ENCODE results near the gene PRKCE.

The PRKCE gene

DNA sequence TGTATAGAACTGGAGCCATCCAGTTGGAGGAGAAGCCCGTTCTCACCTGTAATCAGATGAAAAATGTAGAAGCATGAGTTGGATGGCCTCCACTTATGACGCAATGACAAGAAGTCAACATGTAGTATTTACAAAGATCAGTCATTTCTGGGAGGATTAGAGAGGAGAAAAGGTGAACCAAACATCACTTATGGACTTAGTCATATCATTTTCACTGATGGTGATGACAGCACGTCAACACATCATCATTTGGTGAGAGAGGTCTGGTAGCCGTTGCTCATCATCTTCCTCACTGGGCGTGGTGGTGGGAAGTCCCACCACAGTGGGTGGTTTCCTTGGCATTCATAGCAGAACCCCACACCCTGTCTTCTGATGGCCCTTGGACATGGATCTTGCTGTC, 381.5 kb downstream of the PRKCE start:
- DNase-seq = no peak

DNA sequence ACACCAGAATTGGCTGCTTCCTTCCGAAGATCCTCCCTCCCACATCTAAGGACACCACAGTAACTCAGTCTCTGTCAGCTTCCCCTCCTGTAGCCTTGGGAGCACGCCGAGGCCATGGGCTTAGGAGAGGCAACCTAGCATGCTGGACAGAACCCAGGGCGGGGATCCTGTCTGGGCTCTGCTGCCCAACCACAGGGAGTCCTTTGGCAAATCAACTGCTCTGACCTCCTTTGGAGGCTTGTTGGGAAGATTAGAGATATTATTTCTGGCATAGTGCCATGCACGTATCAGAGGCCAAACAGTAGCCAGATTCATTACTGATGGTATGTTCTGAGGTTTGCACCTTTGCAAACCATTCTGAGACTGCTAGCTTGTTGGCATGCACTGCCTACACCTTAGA, 383.1 kb downstream of the PRKCE start:
- DNase-seq = no peak

DNA sequence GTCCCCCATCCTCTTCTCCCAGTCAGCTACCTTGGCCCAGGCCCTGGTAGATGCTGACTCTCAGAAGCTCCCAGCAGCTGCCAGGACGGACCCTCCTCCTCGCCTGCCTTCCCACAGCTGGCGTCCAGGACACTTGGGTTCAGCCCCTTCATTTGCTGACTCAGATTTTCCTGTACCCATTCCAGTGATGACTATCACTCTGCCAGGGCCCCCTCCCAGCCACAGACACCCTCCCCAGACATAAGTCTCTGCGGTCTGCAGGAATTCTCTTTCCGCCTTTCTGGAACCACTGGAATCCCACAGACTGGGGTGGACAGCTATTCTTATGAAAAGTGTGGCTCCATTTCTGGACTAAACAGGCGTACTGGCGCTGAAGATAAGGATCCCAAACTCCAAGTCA, 385.5 kb downstream of the PRKCE start:
- no peak for DNase-seq

DNA sequence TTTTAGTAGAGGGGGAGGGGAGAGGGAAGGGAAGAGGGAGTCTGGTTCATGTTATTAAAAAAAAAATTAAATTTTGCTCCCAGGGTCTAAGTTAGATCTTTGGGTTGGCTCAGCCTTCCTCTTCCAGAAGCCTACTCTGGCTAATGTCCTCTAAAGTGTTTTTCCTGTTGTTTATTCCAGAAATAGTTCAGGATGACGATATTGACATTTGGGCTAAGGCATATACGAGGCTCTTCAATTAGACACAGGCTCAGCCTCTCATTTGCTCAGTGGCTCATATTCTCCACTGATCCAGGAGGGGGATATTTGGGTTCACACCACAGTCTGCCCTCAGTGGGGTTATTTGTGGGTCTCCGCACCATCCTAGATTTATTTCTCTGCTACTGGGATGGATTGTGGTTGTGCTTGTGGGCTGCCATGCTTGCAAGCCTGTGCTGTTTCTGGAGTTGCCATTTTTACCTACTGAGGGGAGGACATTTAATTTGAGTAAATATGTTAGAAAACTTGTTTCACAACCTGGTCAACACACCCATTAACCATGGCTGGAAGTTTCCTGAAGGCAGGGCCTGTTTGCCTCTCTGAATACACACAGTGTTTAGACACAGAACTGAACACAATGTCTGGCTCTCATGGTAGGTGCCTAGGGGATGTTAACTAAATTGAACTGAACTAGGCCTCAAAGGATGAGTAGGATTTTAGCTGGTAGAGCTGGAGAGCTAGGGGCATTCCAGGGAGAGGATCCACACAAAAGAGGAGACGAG, 388.2 kb downstream of the PRKCE start:
- no peak for DNase-seq

DNA sequence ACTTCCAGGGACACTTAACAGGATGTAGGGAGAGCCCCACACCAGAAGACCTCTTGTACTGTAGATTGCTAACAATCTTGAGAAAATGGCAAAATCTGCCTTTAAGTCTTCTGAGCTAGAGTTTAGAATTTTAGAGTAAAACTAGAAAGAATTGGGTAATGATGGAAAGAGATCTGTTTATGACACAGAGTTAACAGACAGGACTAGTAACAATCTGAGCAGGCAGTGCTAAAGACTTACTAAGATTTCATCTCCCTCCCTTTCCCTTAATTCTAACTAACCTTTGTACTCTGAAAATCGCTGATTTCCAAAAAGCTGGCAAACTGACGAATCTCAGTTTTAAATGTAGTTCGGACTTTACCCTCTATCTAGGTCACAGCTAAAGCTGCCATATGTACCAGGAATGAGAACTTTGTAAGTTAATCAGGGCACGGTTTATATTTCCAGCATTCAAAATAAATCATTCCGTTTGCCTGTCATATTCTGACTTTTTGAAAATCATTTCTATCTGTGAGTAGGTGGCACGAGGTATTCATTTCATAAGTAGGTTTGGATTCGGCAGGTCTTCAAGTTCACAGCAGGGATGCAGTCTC, 389.2 kb downstream of the PRKCE start:
- no peak for DNase-seq

DNA sequence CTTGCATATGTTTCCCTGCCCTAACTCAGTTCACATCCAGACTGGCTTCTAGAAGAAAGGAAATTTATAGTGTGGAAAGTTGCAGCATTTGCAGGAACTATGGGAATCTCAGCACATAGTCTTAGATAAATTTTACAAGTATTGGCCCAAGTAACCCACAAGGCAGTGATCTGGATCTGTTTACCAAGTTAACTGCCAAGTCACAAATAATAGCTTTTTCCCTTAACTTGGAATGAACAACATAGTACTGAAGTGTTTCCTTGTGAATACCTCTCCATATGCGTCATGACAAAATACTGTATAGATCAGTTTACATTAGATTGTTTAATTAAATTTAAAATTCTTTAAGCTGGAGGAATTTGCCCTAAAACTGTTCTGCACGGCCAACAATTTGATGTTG, 390.0 kb downstream of the PRKCE start:
- DNase-seq = no peak

DNA sequence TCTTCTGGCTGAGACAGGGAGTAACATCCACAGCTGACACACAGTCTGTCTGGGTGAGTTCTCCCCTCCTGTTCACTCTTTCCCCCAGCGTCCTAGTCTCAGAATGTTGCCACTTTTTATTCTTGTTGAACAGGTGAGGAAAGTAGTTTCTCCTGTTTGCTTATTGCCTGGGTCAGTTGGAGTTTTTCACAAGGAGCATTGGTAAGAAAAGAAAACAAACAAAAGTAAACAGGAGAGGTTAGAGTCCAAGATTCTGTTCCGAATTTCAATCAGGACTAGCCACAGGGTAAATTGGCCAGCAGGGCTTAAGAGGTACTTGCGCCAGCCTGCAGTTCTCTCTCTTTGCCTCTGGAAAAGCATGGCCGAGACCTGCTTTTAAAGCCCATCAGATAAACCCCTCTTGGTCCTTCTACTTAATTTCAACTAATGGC, 390.7 kb downstream of the PRKCE start:
- no peak for DNase-seq

DNA sequence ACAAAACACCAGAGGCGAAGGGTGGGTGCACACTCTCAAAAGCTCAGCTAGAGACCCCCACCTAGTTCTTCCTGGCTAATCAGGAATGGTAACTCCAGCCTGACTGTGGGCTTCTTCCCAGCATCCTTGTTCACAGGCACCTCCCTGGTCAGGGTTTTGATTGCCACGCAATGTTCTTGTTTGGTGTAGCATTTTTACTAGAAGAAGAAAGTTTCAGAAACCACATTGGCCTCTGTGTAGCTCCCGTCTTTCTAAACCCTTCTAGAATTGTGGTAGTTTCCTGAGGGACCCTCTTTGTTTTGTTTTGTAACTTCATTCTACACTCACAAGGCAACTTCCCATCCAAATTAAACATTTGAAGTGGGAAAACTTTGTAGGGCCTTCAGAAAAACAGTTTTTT, 391.2 kb downstream of the PRKCE start:
- DNase-seq = no peak

DNA sequence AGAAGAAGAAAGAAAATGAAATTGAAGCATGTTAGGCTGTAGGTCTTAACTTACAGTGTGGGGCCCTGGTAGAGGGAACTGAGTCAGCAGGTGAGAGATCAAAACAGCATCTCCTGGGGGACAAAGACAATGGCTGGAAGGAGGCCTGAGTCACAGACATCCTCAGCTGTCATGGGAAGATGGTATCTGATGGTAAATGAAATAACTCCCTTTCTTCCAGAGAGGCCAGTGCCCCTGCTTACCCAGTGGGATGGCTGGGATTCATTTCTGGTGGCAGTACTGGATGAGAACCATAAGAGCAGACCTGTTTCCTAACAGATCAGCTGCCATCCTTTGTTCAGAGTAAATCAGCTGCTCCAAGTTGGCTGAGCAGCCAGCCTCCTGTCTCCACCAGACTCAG, 394.4 kb downstream of the PRKCE start:
- no peak for DNase-seq

DNA sequence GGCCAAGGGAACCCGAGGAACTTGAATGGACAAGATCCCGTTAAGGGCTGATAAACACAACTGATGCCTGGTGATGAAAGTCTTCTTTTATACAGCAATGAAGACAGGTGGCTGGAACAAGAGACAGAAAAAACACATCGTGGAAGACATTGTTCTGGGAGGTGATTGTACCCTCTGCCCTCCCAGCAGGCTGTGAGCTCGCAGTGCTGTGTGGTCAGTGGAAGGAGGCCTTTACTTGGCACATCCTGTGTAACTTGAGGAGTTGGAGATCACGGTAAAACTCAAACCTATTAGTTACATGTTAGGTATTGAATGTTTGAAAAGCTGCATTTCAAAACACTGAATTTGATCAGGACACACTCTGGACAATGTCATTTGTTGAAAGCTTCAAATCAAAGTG, 395.8 kb downstream of the PRKCE start:
- no peak for DNase-seq

DNA sequence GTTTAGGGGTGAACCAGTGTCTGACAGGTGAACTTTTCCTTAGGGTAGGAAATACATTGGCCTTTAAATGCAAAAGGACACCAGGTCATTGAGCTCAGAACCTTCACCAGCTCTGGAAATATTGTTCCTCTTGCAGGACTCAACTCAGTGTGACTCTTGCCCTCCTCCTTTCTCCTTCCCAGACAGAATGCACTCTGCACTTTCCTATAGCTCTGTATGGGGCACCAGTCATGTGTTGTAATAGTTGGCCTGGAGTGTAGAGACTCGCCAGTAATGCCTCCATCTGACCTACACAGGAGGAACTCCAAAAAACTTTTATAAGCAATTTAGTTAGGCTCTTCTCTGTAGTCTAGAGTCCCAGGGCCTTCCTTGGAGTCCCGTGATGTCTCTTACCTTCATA, 397.2 kb downstream of the PRKCE start:
- no peak for DNase-seq

DNA sequence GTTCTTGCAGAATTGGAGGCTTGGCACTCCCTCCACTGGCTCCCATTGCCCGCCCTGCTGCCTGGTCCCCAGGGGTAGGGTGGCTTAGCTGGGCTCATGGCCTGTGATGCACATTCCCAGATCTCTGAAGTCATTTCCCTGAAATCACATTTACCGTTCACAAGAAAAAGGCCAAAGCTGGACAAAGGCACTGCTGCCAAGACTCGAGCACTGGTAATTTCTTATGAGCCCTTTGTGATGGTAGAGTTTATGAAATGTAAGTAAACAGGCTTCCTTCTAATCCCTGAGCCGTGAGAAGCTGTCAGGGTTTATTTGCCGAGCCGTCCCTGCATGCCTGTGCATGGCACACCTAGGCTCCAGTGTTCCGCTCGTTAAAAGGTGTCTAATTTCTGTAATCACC, 398.6 kb downstream of the PRKCE start:
- peak; percentile 5 for DNase-seq

DNA sequence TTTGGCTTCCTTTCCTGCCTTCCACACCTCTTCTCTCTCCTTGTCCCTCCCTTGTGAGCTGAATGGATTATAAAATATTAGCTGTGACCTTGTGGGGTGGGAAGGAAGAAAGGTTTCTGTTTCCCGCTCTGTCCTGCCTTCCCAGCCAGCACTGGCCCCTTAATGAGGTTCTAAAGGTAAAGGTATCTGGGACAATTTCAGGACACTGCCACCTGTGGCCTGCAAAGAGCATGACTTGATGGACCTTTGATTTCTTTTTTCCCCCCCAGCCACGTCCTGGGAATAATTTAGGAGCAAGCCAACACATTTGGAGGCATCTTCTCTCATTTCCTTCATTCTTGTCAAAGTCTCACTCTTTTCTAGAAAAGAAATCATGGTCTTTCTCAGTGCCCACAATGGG, 399.0 kb downstream of the PRKCE start:
- DNase-seq = no peak

DNA sequence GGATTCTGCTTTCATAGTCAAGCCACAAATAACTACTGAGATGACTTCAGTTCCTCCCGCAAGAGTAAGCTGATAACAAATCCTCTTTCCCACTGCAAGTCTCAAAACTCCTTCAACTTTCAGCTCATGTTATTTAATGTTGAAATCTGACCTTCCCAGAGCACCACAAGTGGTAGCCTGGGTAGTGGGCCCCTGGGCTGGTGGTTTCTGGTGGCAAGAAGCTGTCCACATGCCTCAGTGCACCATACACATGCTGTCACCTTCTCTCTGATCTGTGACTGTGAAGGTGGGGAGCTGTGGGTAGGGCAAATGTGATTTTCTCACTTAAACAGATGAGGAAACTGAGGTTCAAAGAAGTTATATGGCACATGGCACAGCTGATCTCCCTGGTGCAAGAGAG, 399.6 kb downstream of the PRKCE start:
- no peak for DNase-seq

DNA sequence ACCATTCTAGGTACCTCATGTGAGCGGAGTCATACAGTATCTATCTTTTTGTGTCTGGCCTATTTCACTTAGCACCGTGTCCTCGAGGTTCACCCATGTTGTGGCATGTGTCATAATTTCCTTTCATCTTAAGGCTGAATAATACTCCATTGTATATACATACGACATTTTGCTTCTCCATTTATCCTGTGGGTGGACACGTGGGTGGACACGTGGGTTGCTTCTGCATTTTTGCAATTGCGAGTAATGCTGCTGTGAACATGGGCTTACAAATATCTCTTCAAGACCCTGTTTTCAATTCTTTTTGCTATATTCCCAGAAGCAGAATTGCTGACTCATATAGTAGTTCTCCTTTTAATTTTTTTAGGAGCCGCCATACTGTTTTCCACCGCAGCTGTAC, 402.1 kb downstream of the PRKCE start:
- DNase-seq = no peak

DNA sequence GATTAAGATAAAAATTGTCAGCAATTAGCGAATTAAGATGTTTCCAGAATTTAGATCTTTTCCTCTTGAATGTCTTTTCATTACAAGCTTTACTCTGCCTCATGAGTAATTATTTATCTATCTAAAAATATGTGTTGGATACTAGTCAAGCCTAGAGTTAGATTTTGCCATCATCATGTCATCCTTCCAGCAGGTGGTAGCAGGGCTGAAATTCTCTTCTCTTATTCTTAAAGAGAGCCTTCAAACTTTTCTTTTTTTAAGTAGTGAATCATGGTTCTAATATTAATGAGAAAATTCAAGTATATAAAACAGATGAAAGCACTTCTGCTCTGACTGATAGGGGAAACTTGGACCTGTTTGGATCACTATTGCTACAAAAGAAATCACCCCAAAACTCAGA, 405.1 kb downstream of the PRKCE start:
- no peak for DNase-seq

DNA sequence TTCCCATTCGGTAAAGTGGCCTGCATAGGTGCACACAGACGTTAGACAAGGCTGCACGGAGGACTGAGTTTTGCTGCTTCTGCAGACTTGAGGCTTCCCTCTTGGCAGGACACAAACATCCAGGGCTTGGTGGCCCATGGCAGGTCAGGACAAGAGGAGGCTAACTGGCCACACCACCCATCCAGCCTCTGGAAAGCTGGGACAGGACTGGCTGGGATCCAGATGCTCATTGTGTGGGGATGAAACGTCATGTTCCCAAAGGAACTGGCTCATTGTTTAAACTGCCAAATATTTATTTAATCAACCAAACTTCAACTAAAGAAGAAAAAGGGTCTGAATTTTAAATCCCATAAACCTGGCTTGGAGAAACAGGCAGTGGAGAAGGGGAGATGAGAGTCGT, 406.7 kb downstream of the PRKCE start:
- no peak for DNase-seq

DNA sequence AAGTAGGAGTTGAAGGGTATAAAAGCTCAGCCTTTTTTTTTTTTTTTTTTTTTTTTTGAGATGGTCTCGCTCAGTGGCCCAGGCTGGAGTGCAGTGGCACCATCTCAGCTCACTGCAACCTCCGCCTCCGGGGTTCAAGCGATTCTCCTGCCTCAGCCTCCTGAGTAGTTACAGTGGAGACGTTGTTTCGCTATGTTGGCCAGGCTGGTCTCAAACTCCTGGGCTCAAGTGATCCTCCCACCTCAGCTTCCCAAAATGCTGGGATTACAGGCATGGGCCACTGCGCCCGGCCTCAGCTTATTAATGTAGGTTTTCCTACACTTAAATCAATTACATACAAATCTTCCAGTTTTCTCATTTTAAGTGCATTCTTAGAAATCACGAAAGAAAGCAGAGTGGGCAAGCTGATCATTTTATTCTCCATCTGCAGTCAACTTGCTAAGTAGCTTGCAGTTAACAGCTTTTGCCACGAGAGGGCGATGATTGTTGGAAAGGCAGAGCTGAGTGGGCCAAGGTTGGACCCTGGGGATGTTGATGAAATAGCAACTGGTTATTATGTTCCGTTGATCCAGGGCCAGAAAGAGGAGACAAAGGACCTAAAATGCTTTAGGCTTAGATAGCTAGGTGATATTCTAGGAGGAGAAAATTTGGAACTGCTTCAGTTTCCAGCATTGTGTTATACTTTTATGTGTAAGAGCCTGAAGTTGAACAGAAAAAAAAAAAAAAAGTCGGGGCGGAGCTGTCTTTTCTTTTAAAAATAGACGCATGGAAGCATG, 411.4 kb downstream of the PRKCE start:
- DNase-seq = peak; percentile 66

DNA sequence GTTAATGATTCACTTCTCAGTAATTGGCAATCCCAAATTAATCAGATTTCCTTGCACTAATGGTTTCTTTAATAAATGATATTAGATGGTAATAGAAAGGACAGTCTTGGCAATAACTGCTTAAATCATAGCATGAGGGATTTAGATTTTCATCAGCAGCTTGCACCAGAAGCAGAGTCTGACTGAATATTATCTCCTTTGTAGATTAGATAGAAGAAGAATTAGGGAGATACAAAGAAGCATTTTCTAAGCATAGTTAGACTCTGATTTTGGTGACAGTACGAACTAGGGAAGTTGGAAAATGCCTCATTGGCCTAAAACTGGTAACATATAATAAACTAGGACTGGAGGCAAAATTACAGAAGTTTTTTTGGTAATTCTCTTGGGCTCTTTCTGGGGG, 412.9 kb downstream of the PRKCE start:
- no peak for DNase-seq

DNA sequence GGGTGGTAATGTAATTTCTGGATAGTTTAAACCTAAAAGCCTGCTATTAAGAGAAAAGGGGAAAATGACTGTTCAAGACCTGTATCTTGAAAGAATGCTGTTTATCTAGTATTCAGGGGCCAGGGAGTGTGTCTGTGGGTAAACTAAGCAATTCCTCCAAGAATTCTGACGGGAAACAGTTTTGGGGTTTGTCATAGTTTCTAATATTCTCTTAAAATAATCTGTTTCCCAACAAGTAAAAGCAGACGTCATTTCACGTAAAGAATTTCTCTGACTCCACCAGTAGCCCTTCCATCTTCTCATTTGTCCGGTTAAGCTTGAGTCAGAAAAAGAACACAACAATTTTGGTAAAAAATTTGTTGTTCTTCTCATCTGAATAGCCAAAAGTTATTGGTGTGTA, 413.7 kb downstream of the PRKCE start:
- DNase-seq = no peak

DNA sequence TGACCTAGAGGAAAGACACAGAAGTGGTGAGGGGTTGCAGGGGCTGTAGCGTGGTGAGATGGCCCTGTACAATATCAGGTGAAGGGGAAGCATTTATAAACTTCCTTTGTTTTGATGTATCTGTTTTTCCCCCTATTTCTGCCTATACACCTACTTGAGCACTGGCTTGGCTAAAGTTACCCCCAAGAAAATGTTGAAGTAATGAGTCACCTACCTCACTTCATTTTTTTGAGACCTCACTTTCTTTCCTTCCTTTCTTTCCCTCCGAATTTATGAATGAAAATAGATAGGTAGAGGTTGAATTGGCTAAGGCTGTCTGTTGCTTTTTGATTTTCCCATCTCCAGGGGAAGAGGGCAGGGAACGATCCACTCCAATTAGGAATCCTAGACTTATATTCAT, 414.6 kb downstream of the PRKCE start:
- DNase-seq = no peak

DNA sequence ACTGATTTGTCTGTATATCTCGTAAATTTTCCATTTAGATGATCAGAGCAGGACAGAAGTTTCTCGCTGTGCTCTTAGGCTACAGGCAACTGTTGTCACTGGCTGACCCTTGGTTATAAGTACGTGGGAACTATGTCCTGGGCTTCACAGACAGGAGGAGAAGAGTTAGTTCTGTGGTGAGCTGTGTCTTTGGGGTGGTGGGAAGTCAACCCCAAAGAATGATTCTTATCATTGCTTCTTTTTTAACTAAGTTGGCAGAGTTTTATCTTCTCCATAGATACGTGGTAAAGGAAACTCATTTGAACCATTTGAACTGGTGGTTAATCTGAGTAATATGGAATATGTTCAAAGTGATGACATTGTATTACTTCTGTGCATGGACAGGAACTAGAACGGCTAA, 415.1 kb downstream of the PRKCE start:
- no peak for DNase-seq

DNA sequence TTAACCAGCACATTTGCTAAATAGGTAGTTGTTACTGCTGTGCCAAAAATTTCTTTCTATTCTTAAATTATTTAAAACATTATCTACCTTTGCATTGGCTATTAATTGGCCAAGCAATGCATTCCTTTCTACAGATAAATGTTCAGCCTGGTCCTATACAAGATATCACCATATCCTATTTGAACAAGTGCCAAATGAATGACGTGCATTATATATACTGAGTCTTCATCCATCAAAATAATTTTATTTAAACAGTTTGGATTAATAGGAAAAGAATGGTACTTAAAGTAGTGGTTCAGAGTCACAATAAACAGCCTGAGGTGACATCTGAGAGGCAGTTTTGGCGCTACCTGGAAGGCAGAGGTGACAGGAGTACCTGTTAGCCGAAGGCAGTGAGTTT, 415.6 kb downstream of the PRKCE start:
- no peak for DNase-seq

Data from NCI-H2171 treated with DMSO at 0.1 percent for 48 hours (cell line).